Epidermal melanocyte (primary cell): ENCODE measurements around the gene EIF4E.
"Not testable (repeated sequence)": the region's sequence is repeated elsewhere in the genome, so short reads cannot be mapped to it uniquely, and the experiment has no call there.

Experiments
- DNase-seq: peaks from one replicate; pipeline ENCODE4 v3.0.0; 2011; ENCODE audit warnings: low spot score; ENCODE audit not compliant: insufficient read length

EIF4E gene

GRCh38 chr4:98880884-98881283, 48.0 kb downstream of the EIF4E start:
- DNase-seq = not testable (repeated sequence)

GRCh38 chr4:98879515-98879914, 49.4 kb downstream of the EIF4E start:
- no peak for DNase-seq

GRCh38 chr4:98873059-98873458, 55.9 kb downstream of the EIF4E start:
- DNase-seq = no peak

GRCh38 chr4:98872120-98872906, 56.6 kb downstream of the EIF4E start:
- DNase-seq = not testable (repeated sequence)

GRCh38 chr4:98867648-98868047, 61.3 kb downstream of the EIF4E start:
- DNase-seq = no peak

- no peak for DNase-seq
Observed at GRCh38 chr4:98865059-98865458, 63.9 kb downstream of the EIF4E start.

- no peak for DNase-seq
Observed at GRCh38 chr4:98864560-98864959, 64.4 kb downstream of the EIF4E start.

- no peak for DNase-seq
Observed at GRCh38 chr4:98862371-98862770, 66.6 kb downstream of the EIF4E start.

GRCh38 chr4:98861100-98861884, 67.6 kb downstream of the EIF4E start:
- no peak for DNase-seq

- no peak for DNase-seq
Observed at GRCh38 chr4:98851806-98852205, 77.1 kb downstream of the EIF4E start.

GRCh38 chr4:98850937-98851336, 78.0 kb downstream of the EIF4E start:
- DNase-seq = no peak

- DNase-seq = no peak
Observed at GRCh38 chr4:98848448-98848847, 80.5 kb downstream of the EIF4E start.

- no peak for DNase-seq
Observed at GRCh38 chr4:98845960-98846359, 83.0 kb downstream of the EIF4E start.

GRCh38 chr4:98842917-98843316, 86.0 kb downstream of the EIF4E start:
- DNase-seq = not testable (repeated sequence)

- no peak for DNase-seq
Observed at GRCh38 chr4:98838977-98839618, 89.8 kb downstream of the EIF4E start.

- no peak for DNase-seq
Observed at GRCh38 chr4:98838531-98838930, 90.4 kb downstream of the EIF4E start.

- DNase-seq = no peak
Observed at GRCh38 chr4:98833384-98833783, 95.5 kb downstream of the EIF4E start.

- not testable (repeated sequence) for DNase-seq
Observed at GRCh38 chr4:98831036-98831435, 97.9 kb downstream of the EIF4E start.
